Upper lobe of left lung (tissue), 4 donors: ENCODE data around the gene KCNE1.

ENCODE experiments used
- CTCF ChIP-seq, 6 experiments: fragments of 450-650 bp in 4 of 6; fragments of 200-600 bp in 2 of 6; sonication (generic) in 2 of 6; IDR thresholded peaks; one replicate each; pipeline ENCODE4 v1.5.1; 2016 to 2019; ENCODE audit warnings: antibody characterized with exemption in 6 of 6
- EP300 ChIP-seq, 4 donors: sonication (generic); formaldehyde crosslinking; IDR thresholded peaks; one replicate each; pipeline ENCODE4 v1.5.1; 2017; ENCODE audit warnings: antibody characterized with exemption in 4 of 4, control low read depth in 2 of 4
- POLR2A ChIP-seq, 4 donors: fragments of 450-650 bp; IDR thresholded peaks; one replicate each; pipeline ENCODE4 v1.5.1; 2016 to 2017; ENCODE audit warnings: antibody characterized with exemption in 4 of 4, mild to moderate bottlenecking in 2 of 4
- POLR2AphosphoS5 ChIP-seq, 2 donors: sonication (generic); formaldehyde crosslinking; IDR thresholded peaks; one replicate each; pipeline ENCODE4 v1.5.1; 2017; ENCODE audit warnings: antibody characterized with exemption in 2 of 2

GRCh38 chr21:34520764-34521508, 8.9 kb upstream of the KCNE1 start:
- TF ChIP-seq POLR2A (IDR thresholded peaks at IDR 0.05) (peak in 1 of 4 donors; percentile 27), CTCF (IDR thresholded peaks at IDR 0.05) (no peak), POLR2AphosphoS5 (IDR thresholded peaks at IDR 0.05) (no peak), EP300 (IDR thresholded peaks at IDR 0.05) (no peak)
